Measurements from ENCODE around the gene CHST6. TPM values are rescaled to one million over a fixed set of nuclear protein-coding genes. Genes with fewer than 3 reads are reported as not detected.

The CHST6 gene
- total RNA-seq, 3 donors from 2014 or later: 1.8 to 2.9 (median 2.9) TPM

DNA sequence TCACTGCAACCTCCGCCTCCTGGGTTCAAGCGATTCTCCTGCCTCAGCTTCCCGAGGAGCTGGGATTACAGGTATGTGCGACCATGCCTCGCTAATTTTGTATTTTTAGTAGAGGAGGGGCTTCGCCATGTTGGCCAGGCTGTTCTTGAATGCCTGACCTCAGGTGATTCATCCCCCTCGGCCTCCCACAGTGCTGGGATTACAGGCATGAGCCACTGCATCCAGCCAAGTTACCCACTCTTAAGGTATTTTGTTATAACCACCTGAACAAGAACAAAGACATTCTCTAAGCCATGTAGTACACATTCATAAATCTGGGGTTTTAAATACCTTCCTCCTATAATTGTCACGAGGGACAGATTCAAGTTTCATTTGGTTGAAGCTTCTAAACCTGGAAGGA is 18.4 kb downstream of the CHST6 start:
- no peak for TF ChIP-seq CTCF (IDR thresholded peaks at IDR 0.05)
- intact Hi-C loops (cut with DNase I, micrococcal nuclease): no loop called here
- ATAC-seq (no peak), DNase-seq (no peak)
- H3K4me1 ChIP-seq (ENCODE audit: low read depth): no peaks in the 10 kb centered on the region
- no peak overlapping the region for H3K4me3 ChIP-seq
- H3K36me3 ChIP-seq (ENCODE audit: low read depth): no peaks in the 10 kb centered on the region
- H3K9me3 ChIP-seq: no peaks in the 10 kb centered on the region

GRCh38 chr16:75475420-75475847 is 19.8 kb downstream of the CHST6 start:
- no peak for TF ChIP-seq CTCF (IDR thresholded peaks at IDR 0.05)
- Histone ChIP-seq H3K9me3 (no peaks in the 10 kb centered on the region), H3K36me3 (ENCODE audit: low read depth) (no peaks in the 10 kb centered on the region), H3K4me3 (no peak overlapping the region), H3K4me1 (ENCODE audit: low read depth) (no peaks in the 10 kb centered on the region)
- no peak for DNase-seq
- ATAC-seq: no peak
- intact Hi-C loops (cut with DNase I, micrococcal nuclease): no loop called here

DNA sequence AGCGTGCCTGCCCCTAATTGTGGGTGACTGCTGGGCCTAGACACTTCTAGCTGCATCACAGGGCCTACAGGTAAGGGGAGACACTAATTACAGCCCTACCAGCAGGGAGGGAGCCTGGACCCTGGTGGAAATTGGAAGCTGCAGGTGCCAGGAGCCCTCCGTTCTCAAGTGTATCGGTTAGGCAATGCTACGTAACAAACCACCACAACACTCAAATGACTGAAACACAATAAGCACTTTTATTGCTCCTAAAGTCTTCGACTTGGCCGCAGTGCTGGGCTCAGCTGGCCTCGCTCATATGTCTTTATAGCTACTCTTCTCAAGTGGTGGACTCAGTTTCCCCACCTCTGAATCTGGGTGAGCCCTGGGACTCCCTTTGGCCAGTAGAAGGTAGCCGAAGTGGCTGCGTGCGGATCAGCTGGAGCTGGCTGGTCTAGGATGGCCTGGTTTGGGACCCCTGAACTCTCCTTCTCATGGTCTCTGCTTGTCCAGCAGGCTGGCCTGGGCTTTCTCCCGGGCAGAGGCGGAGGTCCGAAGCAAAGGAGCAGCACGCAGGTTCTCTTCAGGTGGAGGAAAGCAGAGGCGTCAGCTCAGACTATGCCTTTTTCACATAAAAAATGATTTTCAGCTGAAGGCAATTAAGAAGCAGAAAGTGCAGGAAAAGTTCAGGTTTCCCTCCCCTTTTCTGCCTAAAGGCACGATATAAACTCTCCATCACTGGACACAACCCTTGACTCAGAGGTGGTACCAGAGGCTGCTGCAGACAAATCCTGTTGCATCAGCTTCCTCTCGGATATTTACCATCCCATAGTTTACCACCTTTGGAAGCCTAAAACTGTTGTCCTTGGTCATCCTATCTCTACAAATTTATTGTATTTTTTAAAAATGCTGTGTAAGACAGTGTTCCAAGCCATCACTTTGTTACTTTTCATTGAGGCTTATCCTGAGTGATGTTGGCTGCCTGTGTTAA is 22.0 kb downstream of the CHST6 start:
- ATAC-seq (no peak), DNase-seq (no peak)
- H3K36me3 ChIP-seq (ENCODE audit: low read depth): no peaks in the 10 kb centered on the region
- no peaks in the 10 kb centered on the region for H3K9me3 ChIP-seq
- H3K4me1 ChIP-seq (ENCODE audit: low read depth): no peaks in the 10 kb centered on the region
- TF ChIP-seq CTCF (IDR thresholded peaks at IDR 0.05): no peak
- no peak overlapping the region for H3K4me3 ChIP-seq
- intact Hi-C loops (cut with DNase I, micrococcal nuclease): no loop called here

GRCh38 chr16:75471723-75472633 is 23.3 kb downstream of the CHST6 start:
- Histone ChIP-seq H3K4me3 (no peak overlapping the region), H3K9me3 (no peaks in the 10 kb centered on the region), H3K4me1 (ENCODE audit: low read depth) (no peaks in the 10 kb centered on the region), H3K36me3 (ENCODE audit: low read depth) (no peaks in the 10 kb centered on the region)
- ATAC-seq (peak; percentile 98), DNase-seq (peak in 1 of 3 donors; percentile 73)
- peak; percentile 48 for TF ChIP-seq CTCF (IDR thresholded peaks at IDR 0.05)
- intact Hi-C loops (cut with DNase I, micrococcal nuclease): no loop called here

DNA sequence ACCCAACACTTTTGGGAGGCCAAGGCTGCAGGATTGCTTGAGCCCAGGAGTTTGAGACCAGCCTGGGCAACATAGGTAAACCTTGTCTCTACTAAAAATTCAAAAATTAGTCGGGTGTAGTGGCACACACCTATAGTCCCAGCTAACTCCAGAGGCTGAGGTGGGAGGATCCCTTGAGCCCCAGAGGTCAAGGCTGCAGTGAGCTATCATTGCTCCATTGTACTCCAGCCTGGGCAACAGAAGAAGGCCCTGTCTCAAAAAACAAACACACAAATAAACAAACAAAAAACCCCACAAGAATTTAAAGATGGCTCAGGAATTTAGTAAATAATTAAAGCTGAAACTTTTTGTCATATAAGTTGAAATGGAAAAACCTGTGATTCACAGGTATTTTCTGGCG is 28.5 kb downstream of the CHST6 start:
- Histone ChIP-seq H3K4me1 (ENCODE audit: low read depth) (peaks cover 13% of the 10 kb centered on the region), H3K36me3 (ENCODE audit: low read depth) (peaks cover 5% of the 10 kb centered on the region), H3K9me3 (no peaks in the 10 kb centered on the region), H3K4me3 (no peak overlapping the region)
- DNase-seq (no peak), ATAC-seq (no peak)
- no peak for TF ChIP-seq CTCF (IDR thresholded peaks at IDR 0.05)
- intact Hi-C loops (cut with DNase I, micrococcal nuclease): loop anchor here (10.0 kb wide), 2 partner anchors 48 to 272 kb away; no protein-coding TSS in a partner anchor
